Urinary bladder (tissue), 4 donors: Measurements from ENCODE around the gene CBLN1. TPM values are rescaled to one million over a fixed set of nuclear protein-coding genes. Genes with fewer than 3 reads are reported as not detected.
"Not testable (repeated sequence)": the region's sequence is repeated elsewhere in the genome, so short reads cannot be mapped to it uniquely, and the experiment has no call there.

Experiments
- DNase-seq: peaks from one replicate; pipeline ENCODE4 v3.0.0-alpha.2; 2015; ENCODE audit errors: extremely low spot score
- H3K27ac ChIP-seq: one replicate; pipeline ENCODE4 v1.5.1; 2013; ENCODE audit warnings: low read depth, mild to moderate bottlenecking, moderate library complexity
- H3K36me3 ChIP-seq: one replicate; pipeline ENCODE4 v1.6.1; 2013; ENCODE audit warnings: mild to moderate bottlenecking, moderate library complexity; ENCODE audit not compliant: insufficient read depth
- H3K4me1 ChIP-seq: one replicate; pipeline ENCODE4 v1.6.1; 2013; ENCODE audit warnings: mild to moderate bottlenecking, moderate library complexity; ENCODE audit not compliant: insufficient read depth
- H3K4me3 ChIP-seq: one replicate; pipeline ENCODE4 v1.5.1; 2013; ENCODE audit warnings: low read depth, low read length
- WGBS: extraction: QIAGEN DNeasy Blood & Tissue Kit; methylation state at CpG from one replicate; pipeline ENCODE4 v1.1.7; 2013; 5-methylcytosine and 5-hydroxymethylcytosine counted together
- polyA plus RNA-seq: library from polyadenylated mRNA; stranded (reverse); fragments of 200-250 nt; gene quantifications from one replicate; pipeline ENCODE4 v1.2.3, GENCODE V29; 2013
- total RNA-seq: library from RNA; depleted of rRNA; stranded (reverse); fragments of >200 nt; gene quantifications from one replicate; pipeline ENCODE4 v1.2.3, GENCODE V29; 2014
- donor health status: healthy with polysubstance abuse.
- donor health status: healthy.

Gene CBLN1
- total and polyA plus RNA-seq, 2 donors = 0.04 to 6.8 TPM

GRCh38 chr16:49273771-49274170 is 7.9 kb downstream of the CBLN1 start:
- no peak for DNase-seq
- no peak overlapping the region for H3K4me3 ChIP-seq
- 28% methylated on average over 3 of the region's 3 CpGs for WGBS
- H3K36me3 ChIP-seq = no peaks in the 10 kb centered on the region
- H3K4me1 ChIP-seq = no peaks in the 10 kb centered on the region
- no peak overlapping the region for H3K27ac ChIP-seq

- H3K36me3 ChIP-seq = no peaks in the 10 kb centered on the region
- 60% methylated on average over 3 of the region's 3 CpGs for WGBS
- no peak overlapping the region for H3K27ac ChIP-seq
- H3K4me1 ChIP-seq = no peaks in the 10 kb centered on the region
- H3K4me3 ChIP-seq = no peak overlapping the region
- no peak for DNase-seq
Measured at GRCh38 chr16:49271363-49271762, 10.3 kb downstream of the CBLN1 start.

DNA sequence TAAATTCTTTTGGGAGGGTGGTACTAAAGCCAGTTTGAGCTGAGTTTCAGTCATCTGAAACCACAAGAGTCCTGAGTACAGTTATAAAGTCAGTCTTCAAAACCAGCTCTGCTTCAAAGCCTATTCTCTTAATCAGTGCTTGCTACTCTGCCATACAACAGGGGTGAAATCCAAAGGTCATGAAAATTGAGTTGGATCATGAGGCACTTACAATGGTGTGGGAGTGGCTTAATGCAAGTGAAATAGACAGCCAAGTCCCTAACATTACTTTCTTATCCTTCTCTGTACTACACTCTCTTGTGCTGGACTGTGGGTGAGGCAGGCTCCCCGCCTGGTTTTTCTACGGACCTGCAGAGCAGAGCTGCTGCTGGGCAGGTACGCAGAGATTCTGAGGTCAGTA is 12.4 kb downstream of the CBLN1 start:
- Histone ChIP-seq H3K36me3 (no peaks in the 10 kb centered on the region), H3K4me1 (no peaks in the 10 kb centered on the region), H3K27ac (no peak overlapping the region), H3K4me3 (no peak overlapping the region)
- WGBS = 64% methylated on average over 3 of the region's 3 CpGs
- no peak for DNase-seq

DNA sequence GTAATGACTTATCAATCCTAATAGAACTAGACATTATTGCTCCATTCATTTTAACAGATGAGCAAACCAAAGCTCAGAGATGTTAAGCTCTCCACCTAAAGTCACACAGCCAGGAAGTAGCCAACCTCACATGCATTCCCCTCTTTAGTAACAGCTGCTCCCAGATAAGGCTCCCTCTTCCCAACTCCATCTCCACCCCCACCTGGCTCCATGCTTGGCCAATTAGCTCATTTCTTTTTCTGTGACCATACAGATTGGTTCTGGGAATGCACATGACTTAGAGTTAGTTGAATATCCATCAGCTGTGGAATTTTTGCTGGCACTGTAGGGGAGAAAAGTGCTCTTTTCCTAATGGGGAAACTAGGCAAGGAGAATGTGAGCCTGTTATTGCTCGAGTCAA is 13.0 kb downstream of the CBLN1 start:
- Histone ChIP-seq H3K36me3 (no peaks in the 10 kb centered on the region), H3K4me3 (no peak overlapping the region), H3K27ac (no peak overlapping the region), H3K4me1 (no peaks in the 10 kb centered on the region)
- DNase-seq = no peak
- 58% methylated on average over 1 of the region's 1 CpG for WGBS

DNA sequence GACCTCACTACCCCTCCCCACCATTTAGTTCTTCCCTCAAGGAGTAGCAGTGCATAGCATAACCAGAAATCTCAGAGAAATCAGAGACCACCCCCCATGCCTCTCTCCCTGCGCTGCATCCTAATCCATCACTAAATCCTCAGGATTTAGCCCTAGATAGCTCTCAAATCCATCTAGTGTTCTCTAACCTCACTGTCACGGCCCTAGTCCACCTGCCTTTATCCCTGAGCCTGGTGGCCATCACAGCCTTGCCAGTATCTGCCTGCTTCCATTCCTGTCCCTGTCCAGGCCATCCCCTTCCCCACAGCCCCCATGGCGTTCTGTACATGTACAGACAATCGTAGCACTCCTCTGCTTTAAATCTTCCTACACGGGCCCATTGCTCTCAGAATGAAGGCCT is 19.1 kb downstream of the CBLN1 start:
- Histone ChIP-seq H3K27ac (no peak overlapping the region), H3K4me3 (no peak overlapping the region), H3K4me1 (no peaks in the 10 kb centered on the region), H3K36me3 (no peaks in the 10 kb centered on the region)
- no peak for DNase-seq
- WGBS = 63% methylated on average over 5 of the region's 5 CpGs

GRCh38 chr16:49261930-49262329 is 19.7 kb downstream of the CBLN1 start:
- Histone ChIP-seq H3K36me3 (no peaks in the 10 kb centered on the region), H3K4me3 (no peak overlapping the region), H3K27ac (no peak overlapping the region), H3K4me1 (no peaks in the 10 kb centered on the region)
- no peak for DNase-seq

GRCh38 chr16:49260956-49261530 is 20.6 kb downstream of the CBLN1 start:
- WGBS = 53% methylated on average over 8 of the region's 8 CpGs
- no peak for DNase-seq
- H3K4me3 ChIP-seq = no peak overlapping the region

DNA sequence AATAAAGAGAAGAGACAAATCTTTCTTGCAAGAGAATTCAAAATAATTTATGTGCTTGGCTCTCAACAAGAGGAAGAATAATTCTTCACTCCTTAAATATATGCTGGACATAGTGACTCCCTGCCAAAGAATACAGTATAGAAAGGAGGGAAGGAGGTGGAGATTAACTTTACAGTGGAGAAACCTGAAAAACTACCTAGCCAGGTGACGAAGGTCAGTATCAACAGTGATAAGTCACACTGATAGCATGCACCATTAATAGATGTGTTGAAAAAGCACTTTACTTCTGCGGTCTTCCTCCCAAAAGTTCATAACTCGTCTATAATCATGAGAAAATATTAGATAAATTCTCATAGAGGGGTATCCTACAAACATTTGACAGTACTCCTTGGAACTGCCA is 21.4 kb downstream of the CBLN1 start:
- no peak for DNase-seq
- Histone ChIP-seq H3K4me3 (no peak overlapping the region), H3K36me3 (no peaks in the 10 kb centered on the region), H3K27ac (no peak overlapping the region), H3K4me1 (no peaks in the 10 kb centered on the region)
- WGBS = 65% methylated on average over 3 of the region's 3 CpGs

More at GRCh38 chr16:49260956-49261530, 20.6 kb downstream of the CBLN1 start:
- Histone ChIP-seq H3K27ac (no peak overlapping the region), H3K4me1 (no peaks in the 10 kb centered on the region), H3K36me3 (no peaks in the 10 kb centered on the region)

DNA sequence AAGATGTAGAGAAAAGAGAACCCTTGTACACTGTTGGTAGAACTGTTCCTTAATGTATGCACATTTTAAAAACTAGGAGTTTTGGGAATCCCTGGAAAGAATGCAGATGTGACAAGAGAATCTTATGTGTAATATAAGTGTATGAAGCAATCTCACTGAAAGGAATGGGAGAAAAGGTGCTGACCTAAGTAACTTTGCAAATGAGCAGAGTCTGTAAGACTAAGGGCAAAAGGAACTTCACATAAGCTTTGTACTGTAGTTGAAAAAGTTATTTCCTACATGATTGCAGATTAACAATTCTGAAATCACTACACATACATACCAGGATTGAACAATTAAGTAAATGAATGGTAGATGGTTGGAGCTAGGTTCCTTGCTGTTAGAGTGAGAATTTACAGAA is 22.3 kb downstream of the CBLN1 start:
- no peaks in the 10 kb centered on the region for H3K36me3 ChIP-seq
- no peak overlapping the region for H3K27ac ChIP-seq
- DNase-seq = no peak
- H3K4me3 ChIP-seq = no peak overlapping the region
- no peaks in the 10 kb centered on the region for H3K4me1 ChIP-seq

- H3K4me1 ChIP-seq = no peaks in the 10 kb centered on the region
- 44% methylated on average over 1 of the region's 1 CpG for whole genome bisulfite sequencing
- DNase-seq = no peak
- H3K4me3 ChIP-seq = no peak overlapping the region
- no peak overlapping the region for H3K27ac ChIP-seq
- no peaks in the 10 kb centered on the region for H3K36me3 ChIP-seq
Measured at GRCh38 chr16:49250689-49251088, 30.9 kb downstream of the CBLN1 start.

- H3K4me1 ChIP-seq = no peaks in the 10 kb centered on the region
- H3K36me3 ChIP-seq = no peaks in the 10 kb centered on the region
- WGBS = 19% methylated on average over 1 of the region's 1 CpG
- no peak overlapping the region for H3K27ac ChIP-seq
- no peak overlapping the region for H3K4me3 ChIP-seq
- DNase-seq = no peak
Measured at GRCh38 chr16:49248227-49248626, 33.4 kb downstream of the CBLN1 start.

DNA sequence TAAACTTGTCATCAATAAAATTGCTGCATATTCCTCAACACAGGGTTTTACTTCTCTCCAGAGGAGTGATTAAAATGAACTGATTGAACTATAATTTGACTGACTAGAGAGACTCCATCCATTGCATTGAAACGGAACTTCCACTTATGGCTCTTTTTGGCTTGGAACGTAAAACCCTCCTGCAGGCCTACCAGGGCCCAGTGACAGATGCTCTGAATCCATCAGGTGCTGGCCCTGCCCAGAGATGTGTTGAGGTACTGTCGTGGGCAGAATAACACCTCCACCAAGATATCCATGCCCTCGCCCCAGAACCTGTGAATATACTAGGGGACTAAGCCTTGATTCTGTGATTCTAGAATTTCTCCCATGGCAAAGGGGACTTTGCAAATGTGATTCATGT is 45.4 kb downstream of the CBLN1 start:
- DNase-seq = no peak
- H3K4me3 ChIP-seq = no peak overlapping the region
- no peaks in the 10 kb centered on the region for H3K36me3 ChIP-seq
- WGBS = 72% methylated on average over 4 of the region's 4 CpGs
- no peak overlapping the region for H3K27ac ChIP-seq
- no peaks in the 10 kb centered on the region for H3K4me1 ChIP-seq

GRCh38 chr16:49228335-49228734 is 53.3 kb downstream of the CBLN1 start:
- H3K36me3 ChIP-seq, H3K4me1 ChIP-seq, H3K4me3 ChIP-seq, H3K27ac ChIP-seq, DNase-seq: not testable (repeated sequence)
- WGBS = 87% methylated on average over 3 of the region's 3 CpGs
